ENCODE data around the gene PRKCD.
"Not testable (repeated sequence)": the region's sequence is repeated elsewhere in the genome, so short reads cannot be mapped to it uniquely, and the experiment has no call there.

DNA sequence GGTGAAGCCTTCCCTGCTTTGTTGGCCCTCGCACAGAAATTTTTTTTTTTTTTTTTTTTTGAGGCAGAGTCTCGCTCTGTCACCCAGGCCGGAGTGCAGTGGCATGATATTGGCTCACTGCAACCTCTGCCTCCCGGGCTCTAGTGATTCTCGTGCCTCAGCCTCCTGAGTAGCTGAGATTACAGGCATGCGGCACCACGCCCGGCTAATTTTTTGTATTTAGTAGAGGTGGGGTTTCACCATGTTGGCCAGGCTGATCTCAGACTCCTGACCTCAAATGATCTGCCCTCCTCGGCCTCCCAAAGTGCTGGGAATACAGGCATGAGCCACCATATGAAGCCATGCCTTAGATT is 9.9 kb upstream of the PRKCD start:
- TF ChIP-seq, protein P1, sequence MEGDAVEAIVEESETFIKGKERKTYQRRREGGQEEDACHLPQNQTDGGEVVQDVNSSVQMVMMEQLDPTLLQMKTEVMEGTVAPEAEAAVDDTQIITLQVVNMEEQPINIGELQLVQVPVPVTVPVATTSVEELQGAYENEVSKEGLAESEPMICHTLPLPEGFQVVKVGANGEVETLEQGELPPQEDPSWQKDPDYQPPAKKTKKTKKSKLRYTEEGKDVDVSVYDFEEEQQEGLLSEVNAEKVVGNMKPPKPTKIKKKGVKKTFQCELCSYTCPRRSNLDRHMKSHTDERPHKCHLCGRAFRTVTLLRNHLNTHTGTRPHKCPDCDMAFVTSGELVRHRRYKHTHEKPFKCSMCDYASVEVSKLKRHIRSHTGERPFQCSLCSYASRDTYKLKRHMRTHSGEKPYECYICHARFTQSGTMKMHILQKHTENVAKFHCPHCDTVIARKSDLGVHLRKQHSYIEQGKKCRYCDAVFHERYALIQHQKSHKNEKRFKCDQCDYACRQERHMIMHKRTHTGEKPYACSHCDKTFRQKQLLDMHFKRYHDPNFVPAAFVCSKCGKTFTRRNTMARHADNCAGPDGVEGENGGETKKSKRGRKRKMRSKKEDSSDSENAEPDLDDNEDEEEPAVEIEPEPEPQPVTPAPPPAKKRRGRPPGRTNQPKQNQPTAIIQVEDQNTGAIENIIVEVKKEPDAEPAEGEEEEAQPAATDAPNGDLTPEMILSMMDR (conservative IDR thresholded peaks at IDR 0.05; ENCODE audit: low read depth, low read length), result not testable (repeated sequence)
- not testable (repeated sequence) for TF ChIP-seq EZH2 (IDR thresholded peaks at IDR 0.05; ENCODE audit: borderline replicate concordance, low read depth, low read length, poor library complexity, severe bottlenecking)

All from A673 (cell line).